Body of pancreas (tissue), 4 donors: ENCODE data around the gene GREM1. TPM values are rescaled to one million over a fixed set of nuclear protein-coding genes. Genes with fewer than 3 reads are reported as not detected.
A peak's percentile ranks its signal among the peaks of the same experiment; 100 is the strongest.

Experiments
- ATAC-seq: fragments of 150-250 bp; one replicate; pipeline ENCODE4 v1.9.1; 2016
- DNase-seq, 4 donors: peaks; one replicate each; pipeline ENCODE4 v3.0.0-alpha.2; 2019
- H3K27ac ChIP-seq, 4 donors: fragments of 200-600 bp; sonication (generic); 1 replicate in 3 of 4; 2 replicates in 1 of 4; pipeline versions ENCODE4 v1.5.1 to v1.6.1; 2016 to 2019; ENCODE audit warnings: mild to moderate bottlenecking in 1 of 4, mixed read lengths in 1 of 4, moderate library complexity in 1 of 4
- H3K27me3 ChIP-seq, 2 donors: fragments of 200-600 bp; sonication (generic); one replicate each; pipeline ENCODE4 v1.6.0; 2016; ENCODE audit warnings: mild to moderate bottlenecking in 1 of 2
- H3K36me3 ChIP-seq, 2 donors: fragments of 200-600 bp; sonication (generic); replicated peaks in 1 of 2; 2 replicates each; pipeline ENCODE4 v1.5.1; 2016; ENCODE audit warnings: low read depth in 2 of 2; ENCODE audit not compliant: insufficient read depth in 1 of 2
- H3K4me1 ChIP-seq: fragments of 200-600 bp; sonication (generic); one replicate; pipeline ENCODE4 v1.6.0; 2016
- H3K4me3 ChIP-seq, 2 donors: fragments of 200-600 bp; sonication (generic); 1 replicate in 1 of 2; 2 replicates in 1 of 2; pipeline ENCODE4 v1.5.1; 2016 to 2019
- H3K9me3 ChIP-seq, 3 donors: fragments of 200-600 bp; sonication (generic); 1 replicate in 2 of 3; 2 replicates in 1 of 3; pipeline ENCODE4 v1.5.1; 2016
- CTCF ChIP-seq, 7 experiments: fragments of 450-650 bp in 4 of 7; fragments of 200-600 bp in 3 of 7; sonication (generic) in 3 of 7; IDR thresholded peaks; one replicate each; pipeline ENCODE4 v1.5.1; 2016 to 2019; ENCODE audit warnings: antibody characterized with exemption in 7 of 7
- POLR2A ChIP-seq, 3 donors: fragments of 450-650 bp; IDR thresholded peaks; one replicate each; pipeline ENCODE4 v1.6.1; 2016; ENCODE audit warnings: antibody characterized with exemption in 3 of 3, mild to moderate bottlenecking in 2 of 3
- WGBS, 2 donors: methylation state at CpG; one replicate each; pipeline ENCODE4 v1.1.5; 2017; 5-methylcytosine and 5-hydroxymethylcytosine counted together
- intact Hi-C: fragments of 100-400 bp; cut with DNase I; formaldehyde crosslinking; loops from one replicate; pipeline ENCODE4 v1.15.1; 2023
- total RNA-seq, 2 donors: library from RNA; depleted of rRNA; stranded (reverse); fragments of >200 nt; gene quantifications; one replicate each; pipeline ENCODE4 v1.1.0, GENCODE V29; 2016

The GREM1 gene
- total RNA-seq = 1 to 10 TPM in 1 of 2 donors, under 1 TPM in 1; under 0.01 to 6.5 TPM

DNA sequence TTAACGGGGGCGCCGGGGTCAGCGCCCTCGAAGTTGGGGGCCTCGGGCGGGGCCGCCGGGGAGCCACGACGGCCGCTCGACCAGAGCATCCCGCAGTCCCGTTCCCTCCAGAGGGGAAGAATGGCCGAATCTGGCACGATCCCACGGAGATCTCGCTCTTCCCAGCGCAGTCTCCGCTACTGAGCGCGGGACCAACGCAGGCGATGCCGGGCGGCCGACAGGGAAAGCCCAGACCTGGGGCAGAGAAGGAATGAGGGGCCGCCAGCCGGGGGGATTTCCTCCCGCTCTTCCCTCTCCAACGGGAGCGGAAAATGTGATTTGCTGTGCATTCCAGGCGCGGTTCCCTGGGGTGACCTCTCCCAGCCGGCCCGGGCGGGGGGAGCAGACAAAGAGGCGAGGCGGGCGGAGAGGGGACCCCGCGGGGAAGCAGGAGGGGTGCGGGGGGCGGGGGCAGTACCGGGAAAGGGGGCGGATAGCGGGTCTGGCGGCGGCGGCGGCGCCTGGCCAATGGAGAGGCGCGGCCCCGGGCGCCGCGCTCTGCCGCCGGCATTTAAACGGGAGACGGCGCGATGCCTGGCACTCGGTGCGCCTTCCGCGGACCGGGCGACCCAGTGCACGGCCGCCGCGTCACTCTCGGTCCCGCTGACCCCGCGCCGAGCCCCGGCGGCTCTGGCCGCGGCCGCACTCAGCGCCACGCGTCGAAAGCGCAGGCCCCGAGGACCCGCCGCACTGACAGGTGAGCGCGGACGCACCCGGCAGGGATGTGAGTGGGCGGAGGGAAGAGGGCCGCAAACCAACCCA, at the start of gene GREM1:
GREM1 (plus strand) TSS at position 579 of the 801 bp plus-strand sequence. CDS start 12,687 bp downstream, outside the sequence.
- intact Hi-C loops = no loop called here
- ATAC-seq (peak; percentile 39), DNase-seq (peak in 1 of 4 donors; percentile 23)
- H3K27ac ChIP-seq = peak within 1 kb of the TSS in 1 of 4 donors; percentile 13
- H3K4me3 ChIP-seq = peak within 1 kb of the TSS in 1 of 2 donors; percentile 11
- no peaks in the 10 kb centered on the region for H3K36me3 ChIP-seq
- WGBS, 2 donors = 1% methylated on average over 98 of the region's 99 CpGs; no CpG with 5 or more reads in 1 of the 2 donors
- H3K4me1 ChIP-seq = peaks cover 27% of the 10 kb centered on the region
- no peaks in the 10 kb centered on the region for H3K9me3 ChIP-seq
- TF ChIP-seq CTCF (IDR thresholded peaks at IDR 0.05) = no peak
- no peak for TF ChIP-seq POLR2A (IDR thresholded peaks at IDR 0.05)
- peaks cover 0 to 15% of the 10 kb centered on the region in 2 donors for H3K27me3 ChIP-seq

- DNase-seq = no peak
- intact Hi-C loops = no loop called here
- no peak for ATAC-seq
- Histone ChIP-seq H3K27ac (no peak overlapping the region), H3K27me3 (no peaks in the 10 kb centered on the region), H3K4me3 (no peak overlapping the region), H3K4me1 (no peaks in the 10 kb centered on the region), H3K36me3 (no peaks in the 10 kb centered on the region), H3K9me3 (no peaks in the 10 kb centered on the region)
- no peak for TF ChIP-seq POLR2A (IDR thresholded peaks at IDR 0.05)
- no peak for TF ChIP-seq CTCF (IDR thresholded peaks at IDR 0.05)
- 91 to 100% methylated on average over 2 of the region's 2 CpGs for WGBS, 2 donors
Measured at GRCh38 chr15:32668942-32669341, 48.9 kb upstream of the GREM1 start.

- Histone ChIP-seq H3K27ac (no peak overlapping the region), H3K27me3 (no peaks in the 10 kb centered on the region), H3K9me3 (no peaks in the 10 kb centered on the region), H3K4me1 (no peaks in the 10 kb centered on the region), H3K36me3 (no peaks in the 10 kb centered on the region), H3K4me3 (no peak overlapping the region)
- TF ChIP-seq POLR2A (IDR thresholded peaks at IDR 0.05) (no peak), CTCF (IDR thresholded peaks at IDR 0.05) (no peak)
- ATAC-seq = no peak
- WGBS, 2 donors = 49 to 66% methylated on average over 5 of the region's 5 CpGs
- no peak for DNase-seq
- intact Hi-C loops = no loop called here
Measured at GRCh38 chr15:32669896-32670611, 47.8 kb upstream of the GREM1 start.

DNA sequence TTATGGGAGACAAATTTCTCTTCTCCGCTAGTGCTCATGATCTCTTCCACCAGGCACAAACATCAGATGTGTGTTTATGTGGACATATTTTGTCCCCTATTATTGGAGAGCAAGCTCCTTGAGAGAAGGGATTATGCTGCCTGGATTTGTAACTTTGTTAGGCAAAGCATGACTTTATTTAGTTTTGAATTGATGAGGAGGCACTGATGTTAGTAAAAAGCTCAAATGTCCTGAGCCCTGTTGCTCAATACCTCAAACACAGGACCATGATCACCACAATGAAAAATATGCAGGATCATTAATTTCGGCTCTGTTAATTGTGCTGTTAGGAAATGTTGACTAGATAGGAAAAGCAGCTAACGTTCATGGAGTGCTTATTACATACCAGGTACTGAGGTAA, 47.2 kb upstream of the GREM1 start:
- ATAC-seq (no peak), DNase-seq (no peak)
- Histone ChIP-seq H3K4me3 (no peak overlapping the region), H3K27ac (no peak overlapping the region), H3K36me3 (no peaks in the 10 kb centered on the region), H3K9me3 (no peaks in the 10 kb centered on the region), H3K27me3 (no peaks in the 10 kb centered on the region), H3K4me1 (no peaks in the 10 kb centered on the region)
- intact Hi-C loops = no loop called here
- TF ChIP-seq POLR2A (IDR thresholded peaks at IDR 0.05) (no peak), CTCF (IDR thresholded peaks at IDR 0.05) (no peak)
- WGBS, 2 donors = 70 to 75% methylated on average over 3 of the region's 3 CpGs
